Natural killer cell treated with Interleukin-12 subunit alpha and Interleukin-12 subunit beta and Interleukin-15 and Interleukin-18, amount 100 ng/mL, for 72 hours (primary cell): ENCODE data around the gene STAB1. TPM values are rescaled to one million over a fixed set of nuclear protein-coding genes. Genes with fewer than 3 reads are reported as not detected.
A peak's percentile ranks its signal among the peaks of the same experiment; 100 is the strongest.

Source experiments
- ATAC-seq, 2 donors: fragments of 150-1000 bp; cut with Tn5 transposase in 1 of 2; sonication (Bioruptor Pico), chemical (Tn5 transposase) in 1 of 2; 2 replicates each; pipeline ENCODE4 v1.10.0; 2021
- DNase-seq: peaks from one replicate; pipeline ENCODE4 v3.0.0; 2022; ENCODE audit warnings: low spot score
- H3K27ac Mint-ChIP-seq, 2 donors: 1 replicate in 1 of 2; 2 replicates in 1 of 2; pipeline ENCODE4 v1.8.0; 2022; ENCODE audit warnings: mixed read lengths in 2 of 2, mild to moderate bottlenecking in 1 of 2, moderate library complexity in 1 of 2
- H3K27me3 Mint-ChIP-seq, 2 donors: 1 replicate in 1 of 2; 2 replicates in 1 of 2; pipeline ENCODE4 v1.8.0; 2022; ENCODE audit warnings: mixed read lengths in 2 of 2
- H3K36me3 Mint-ChIP-seq: one replicate; pipeline ENCODE4 v1.8.0; 2022; ENCODE audit warnings: mixed read lengths
- H3K4me1 Mint-ChIP-seq, 2 donors: 1 replicate in 1 of 2; 2 replicates in 1 of 2; pipeline ENCODE4 v1.8.0; 2022; ENCODE audit warnings: low read depth in 2 of 2, mixed read lengths in 2 of 2, mild to moderate bottlenecking in 1 of 2
- H3K4me3 Mint-ChIP-seq: one replicate; pipeline ENCODE4 v1.8.0; 2022; ENCODE audit warnings: mixed read lengths
- H3K9me3 Mint-ChIP-seq: 2 replicates; pipeline ENCODE4 v1.8.0; 2022; ENCODE audit warnings: mixed read lengths
- total RNA-seq, 2 donors: library from RNA; stranded (reverse); gene quantifications; one replicate each; pipeline ENCODE4 v1.2.3, GENCODE V29; 2022

STAB1 gene, protein sequence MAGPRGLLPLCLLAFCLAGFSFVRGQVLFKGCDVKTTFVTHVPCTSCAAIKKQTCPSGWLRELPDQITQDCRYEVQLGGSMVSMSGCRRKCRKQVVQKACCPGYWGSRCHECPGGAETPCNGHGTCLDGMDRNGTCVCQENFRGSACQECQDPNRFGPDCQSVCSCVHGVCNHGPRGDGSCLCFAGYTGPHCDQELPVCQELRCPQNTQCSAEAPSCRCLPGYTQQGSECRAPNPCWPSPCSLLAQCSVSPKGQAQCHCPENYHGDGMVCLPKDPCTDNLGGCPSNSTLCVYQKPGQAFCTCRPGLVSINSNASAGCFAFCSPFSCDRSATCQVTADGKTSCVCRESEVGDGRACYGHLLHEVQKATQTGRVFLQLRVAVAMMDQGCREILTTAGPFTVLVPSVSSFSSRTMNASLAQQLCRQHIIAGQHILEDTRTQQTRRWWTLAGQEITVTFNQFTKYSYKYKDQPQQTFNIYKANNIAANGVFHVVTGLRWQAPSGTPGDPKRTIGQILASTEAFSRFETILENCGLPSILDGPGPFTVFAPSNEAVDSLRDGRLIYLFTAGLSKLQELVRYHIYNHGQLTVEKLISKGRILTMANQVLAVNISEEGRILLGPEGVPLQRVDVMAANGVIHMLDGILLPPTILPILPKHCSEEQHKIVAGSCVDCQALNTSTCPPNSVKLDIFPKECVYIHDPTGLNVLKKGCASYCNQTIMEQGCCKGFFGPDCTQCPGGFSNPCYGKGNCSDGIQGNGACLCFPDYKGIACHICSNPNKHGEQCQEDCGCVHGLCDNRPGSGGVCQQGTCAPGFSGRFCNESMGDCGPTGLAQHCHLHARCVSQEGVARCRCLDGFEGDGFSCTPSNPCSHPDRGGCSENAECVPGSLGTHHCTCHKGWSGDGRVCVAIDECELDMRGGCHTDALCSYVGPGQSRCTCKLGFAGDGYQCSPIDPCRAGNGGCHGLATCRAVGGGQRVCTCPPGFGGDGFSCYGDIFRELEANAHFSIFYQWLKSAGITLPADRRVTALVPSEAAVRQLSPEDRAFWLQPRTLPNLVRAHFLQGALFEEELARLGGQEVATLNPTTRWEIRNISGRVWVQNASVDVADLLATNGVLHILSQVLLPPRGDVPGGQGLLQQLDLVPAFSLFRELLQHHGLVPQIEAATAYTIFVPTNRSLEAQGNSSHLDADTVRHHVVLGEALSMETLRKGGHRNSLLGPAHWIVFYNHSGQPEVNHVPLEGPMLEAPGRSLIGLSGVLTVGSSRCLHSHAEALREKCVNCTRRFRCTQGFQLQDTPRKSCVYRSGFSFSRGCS (N-terminal part only)
- total RNA-seq, result under 1 TPM; 0.57 to 0.92 TPM

DNA sequence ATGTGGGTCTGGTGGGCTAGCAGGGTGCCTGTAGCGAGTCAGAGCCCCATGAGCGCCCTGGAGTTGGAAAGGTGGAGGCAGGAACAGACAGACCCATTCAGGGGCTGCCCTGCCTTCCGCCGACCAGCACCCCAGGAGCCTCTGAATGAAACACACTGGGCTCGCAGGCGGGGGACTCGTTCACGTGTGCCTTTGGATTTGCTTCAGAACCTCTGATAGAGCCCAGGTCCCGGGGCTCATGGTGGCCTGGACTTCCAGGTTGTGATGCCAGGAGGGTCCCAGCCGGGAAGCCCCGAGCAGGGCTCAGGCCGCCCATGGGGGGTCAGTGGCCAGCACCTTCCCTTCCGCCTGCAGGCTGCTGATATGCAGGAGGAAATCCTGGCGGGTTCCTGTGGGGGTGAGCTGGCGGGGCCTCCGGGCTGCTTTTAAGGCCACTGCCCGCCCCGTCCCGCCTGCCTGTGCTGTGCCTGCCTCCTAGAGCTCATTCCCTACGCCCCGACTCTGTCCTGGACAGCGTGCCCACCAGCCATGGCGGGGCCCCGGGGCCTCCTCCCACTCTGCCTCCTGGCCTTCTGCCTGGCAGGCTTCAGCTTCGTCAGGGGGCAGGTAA lies at the start of gene STAB1:
STAB1 (plus strand) TSS at position 453 of the 610 bp plus-strand sequence; CDS start at position 529, 76 bp downstream.
- ATAC-seq (no peak), DNase-seq (no peak)
- no peaks in the 10 kb centered on the region for H3K36me3 Mint-ChIP-seq
- H3K4me1 Mint-ChIP-seq, result peaks cover 0 to 22% of the 10 kb centered on the region in 2 donors
- no peaks in the 10 kb centered on the region for H3K9me3 Mint-ChIP-seq
- peak within 1 kb of the TSS; percentile 25 for H3K4me3 Mint-ChIP-seq
- no peaks in the 10 kb centered on the region for H3K27me3 Mint-ChIP-seq
- H3K27ac Mint-ChIP-seq, result peak within 1 kb of the TSS in 1 of 2 donors; percentile 53

DNA sequence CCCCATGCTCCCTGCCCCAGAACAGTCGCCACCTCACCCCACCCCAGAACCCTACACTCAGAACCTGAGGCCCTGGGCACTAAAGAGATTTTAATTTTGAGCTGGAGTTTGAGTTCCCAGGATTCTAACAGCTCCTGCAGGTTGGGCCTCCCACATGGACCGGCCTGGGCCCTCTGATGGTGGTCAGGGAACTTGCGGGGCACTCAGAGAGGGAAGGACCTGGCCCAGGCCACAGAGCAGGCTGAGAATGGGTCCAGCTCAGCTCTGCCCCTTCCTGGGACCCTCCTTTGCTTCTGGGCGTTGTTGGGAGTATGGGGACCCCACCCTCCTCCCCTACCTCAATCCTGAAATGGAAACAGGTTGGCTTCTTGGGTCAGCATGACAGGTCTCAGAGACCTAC lies 49.1 kb upstream of the STAB1 start:
- no peak overlapping the region for H3K4me3 Mint-ChIP-seq

DNA sequence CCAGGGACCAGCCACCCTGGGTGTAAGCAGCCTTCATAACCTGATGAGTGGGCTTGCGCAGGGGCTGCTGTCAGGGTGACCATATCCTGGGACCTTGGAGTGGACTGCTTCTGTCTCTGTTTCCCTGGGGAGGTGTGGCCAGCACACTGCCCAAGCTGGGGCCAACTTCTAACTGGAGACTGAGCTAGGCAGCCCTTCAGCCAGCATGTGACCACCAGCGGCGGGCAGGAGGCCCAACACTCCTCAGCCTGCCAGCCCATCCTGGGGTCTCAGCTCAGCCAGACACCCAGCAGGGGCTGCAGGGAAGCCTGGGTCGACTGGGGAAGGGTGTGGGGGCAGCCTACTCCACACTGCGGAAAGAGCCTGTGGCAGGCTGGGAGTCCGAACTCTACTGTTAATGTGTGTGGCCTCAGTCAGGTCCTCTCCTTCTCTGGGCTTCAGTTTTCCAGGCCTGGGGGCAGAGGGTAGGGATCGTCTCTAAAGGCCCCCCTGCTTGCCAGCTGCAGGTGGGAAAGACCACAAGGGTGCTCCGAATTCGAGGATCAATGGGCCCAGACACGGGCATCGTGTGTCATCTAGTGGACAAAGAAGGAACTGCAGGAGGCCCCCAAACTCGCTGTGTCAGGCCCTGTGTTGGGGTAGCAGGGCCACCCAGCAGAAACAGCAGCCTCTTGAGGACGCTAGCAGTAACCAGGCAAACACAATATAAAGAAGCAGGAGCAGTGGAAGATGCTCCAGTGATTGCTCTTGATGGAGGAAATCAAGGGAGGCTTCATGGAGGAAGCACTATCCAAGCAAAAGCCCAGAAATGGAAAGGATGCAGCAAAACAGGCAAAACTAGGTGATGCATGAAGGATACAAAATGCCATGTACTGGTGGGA lies 48.3 kb upstream of the STAB1 start:
- DNase-seq (peak; percentile 75), ATAC-seq (peak; percentile 61 to 71)
- Mint-ChIP-seq H3K36me3 (no peaks in the 10 kb centered on the region), H3K4me3 (no peak overlapping the region), H3K4me1 (peaks cover 5 to 6% of the 10 kb centered on the region in 2 donors), H3K9me3 (no peaks in the 10 kb centered on the region), H3K27me3 (no peaks in the 10 kb centered on the region), H3K27ac (no peak overlapping the region)

More for the DNA sequence above, 49.1 kb upstream of the STAB1 start:
- Mint-ChIP-seq H3K4me1 (peaks cover 5 to 6% of the 10 kb centered on the region in 2 donors), H3K27ac (no peak overlapping the region), H3K9me3 (no peaks in the 10 kb centered on the region), H3K27me3 (no peaks in the 10 kb centered on the region), H3K36me3 (no peaks in the 10 kb centered on the region)
- ATAC-seq, result no peak
- peak; percentile 29 for DNase-seq

DNA sequence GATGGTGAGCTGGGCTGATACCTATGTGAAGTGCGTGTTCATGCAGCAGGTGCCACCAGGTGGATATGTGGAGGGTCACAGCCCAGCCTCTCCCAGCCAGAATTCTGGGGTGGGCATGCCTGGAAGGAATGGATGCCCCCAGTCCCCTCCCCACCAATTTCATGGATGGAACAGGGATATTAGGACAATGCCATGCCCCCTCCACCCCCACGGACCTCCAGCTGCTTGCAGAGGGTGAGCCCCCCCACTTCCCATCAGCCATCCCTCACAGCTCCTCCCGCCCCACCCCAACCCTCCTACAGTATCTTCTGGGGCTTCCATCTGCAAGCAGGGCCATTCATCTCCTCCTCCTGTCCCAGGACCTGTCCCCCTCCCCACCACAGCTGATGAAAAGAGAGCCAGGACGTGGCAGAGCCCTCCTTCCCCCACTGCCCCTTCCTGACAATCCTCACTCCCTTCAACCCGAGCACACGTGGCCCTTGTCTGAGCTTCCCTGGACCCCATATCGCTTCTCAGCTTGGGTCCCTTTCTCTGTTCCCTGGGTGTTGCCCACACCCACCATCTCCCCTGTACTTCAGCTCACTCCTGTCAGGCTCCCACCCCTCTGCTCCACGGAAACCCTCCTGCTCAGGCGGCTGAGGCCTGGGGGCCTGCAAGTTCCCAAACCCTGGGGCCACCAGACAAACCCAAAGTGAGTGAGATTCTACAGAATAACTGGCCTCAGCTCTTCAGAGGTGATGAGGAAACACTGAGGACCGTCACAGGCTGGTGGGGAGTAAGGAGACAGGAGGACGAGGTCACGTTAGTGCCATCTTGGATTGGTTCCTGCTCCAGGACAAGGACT lies 47.4 kb upstream of the STAB1 start:
- H3K27me3 Mint-ChIP-seq, result no peaks in the 10 kb centered on the region
- H3K4me3 Mint-ChIP-seq, result no peak overlapping the region
- H3K27ac Mint-ChIP-seq, result no peak overlapping the region
- peak; percentile 23 for DNase-seq
- no peak for ATAC-seq
- H3K9me3 Mint-ChIP-seq, result no peaks in the 10 kb centered on the region
- H3K36me3 Mint-ChIP-seq, result no peaks in the 10 kb centered on the region
- H3K4me1 Mint-ChIP-seq, result peaks cover 5 to 6% of the 10 kb centered on the region in 2 donors

DNA sequence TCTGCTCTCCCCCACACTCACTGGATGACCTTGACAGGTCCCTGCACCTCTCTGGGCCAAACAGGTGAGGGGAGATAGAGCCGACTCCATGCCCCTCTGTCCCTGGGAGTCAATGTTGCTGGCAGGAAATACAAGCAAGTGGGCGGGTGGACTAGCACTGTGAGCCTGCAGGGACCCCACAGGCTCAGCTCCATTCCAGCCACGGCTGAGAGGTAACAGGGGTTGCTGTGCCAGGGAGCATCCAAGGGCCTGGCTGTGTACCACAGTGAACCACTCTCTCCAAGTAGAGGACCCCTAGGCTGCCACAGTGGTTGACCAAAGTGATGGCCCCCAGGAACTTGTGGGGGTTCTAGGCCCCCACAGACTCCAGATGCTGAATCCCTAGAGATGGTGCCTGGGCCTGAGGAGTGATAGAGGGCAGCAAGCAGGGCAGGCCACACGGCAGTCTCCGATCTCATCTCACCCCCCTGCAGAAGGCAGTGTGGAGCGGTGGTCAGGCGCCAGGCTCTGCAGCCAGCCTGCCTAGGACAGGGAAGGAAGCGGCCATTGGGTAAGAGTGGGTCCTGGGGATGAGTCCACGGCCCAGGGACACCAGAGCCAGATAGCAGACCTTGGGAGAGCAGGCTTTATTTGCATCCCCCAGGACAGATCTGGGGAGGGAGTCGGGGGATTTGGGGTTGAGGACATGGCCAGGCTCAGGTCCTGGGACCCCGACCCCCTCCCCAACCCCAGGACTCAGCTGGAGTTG lies 44.5 kb upstream of the STAB1 start:
- no peaks in the 10 kb centered on the region for H3K27me3 Mint-ChIP-seq
- no peaks in the 10 kb centered on the region for H3K9me3 Mint-ChIP-seq
- no peaks in the 10 kb centered on the region for H3K36me3 Mint-ChIP-seq
- H3K27ac Mint-ChIP-seq, result no peak overlapping the region
- no peak for ATAC-seq
- H3K4me1 Mint-ChIP-seq, result peaks cover 12 to 17% of the 10 kb centered on the region in 2 donors
- DNase-seq, result peak; percentile 32
- no peak overlapping the region for H3K4me3 Mint-ChIP-seq

DNA sequence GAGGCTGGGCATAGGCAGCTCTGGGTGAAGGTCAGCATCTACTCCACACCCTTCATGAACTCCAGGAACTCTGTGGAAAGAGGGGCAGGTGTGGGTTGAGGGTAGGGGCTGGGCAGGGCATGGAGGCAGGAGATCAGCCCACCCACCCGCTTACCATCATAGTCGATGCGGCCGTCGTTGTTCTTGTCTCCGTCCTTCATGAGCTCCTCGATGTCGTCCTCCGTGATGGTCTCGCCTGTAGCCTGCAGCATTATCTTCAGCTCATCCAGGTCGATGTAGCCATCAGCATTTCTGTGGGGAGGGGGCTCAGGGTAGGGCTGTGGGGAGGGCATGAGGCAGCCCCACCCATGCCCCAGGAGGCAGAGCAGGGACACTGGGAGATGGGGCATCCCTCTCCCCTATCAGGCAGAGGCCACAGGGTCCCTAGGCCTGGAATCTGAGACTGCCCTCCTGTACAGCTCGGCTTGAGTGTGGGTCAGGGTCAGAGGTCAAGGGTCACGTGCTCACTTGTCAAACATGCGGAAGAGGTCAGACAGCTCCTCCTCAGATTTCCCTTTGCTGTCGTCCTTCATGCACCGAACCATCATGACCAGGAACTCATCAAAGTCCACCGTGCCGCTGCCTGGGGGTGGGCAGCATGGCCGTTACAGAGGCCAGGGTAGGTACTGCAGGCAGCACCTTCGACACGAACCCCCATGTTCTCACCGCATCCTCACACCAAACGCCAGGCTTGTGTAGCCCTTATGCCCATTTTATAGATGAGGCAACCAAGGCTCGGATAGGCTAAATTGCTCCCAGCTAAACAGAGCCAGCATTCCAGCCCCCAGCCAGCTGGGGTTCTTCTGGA lies 43.7 kb upstream of the STAB1 start:
- Mint-ChIP-seq H3K9me3 (no peaks in the 10 kb centered on the region), H3K4me1 (peaks cover 19 to 23% of the 10 kb centered on the region in 2 donors), H3K27ac (no peak overlapping the region), H3K36me3 (no peaks in the 10 kb centered on the region), H3K27me3 (no peaks in the 10 kb centered on the region), H3K4me3 (no peak overlapping the region)
- DNase-seq (peak; percentile 57), ATAC-seq (no peak)

DNA sequence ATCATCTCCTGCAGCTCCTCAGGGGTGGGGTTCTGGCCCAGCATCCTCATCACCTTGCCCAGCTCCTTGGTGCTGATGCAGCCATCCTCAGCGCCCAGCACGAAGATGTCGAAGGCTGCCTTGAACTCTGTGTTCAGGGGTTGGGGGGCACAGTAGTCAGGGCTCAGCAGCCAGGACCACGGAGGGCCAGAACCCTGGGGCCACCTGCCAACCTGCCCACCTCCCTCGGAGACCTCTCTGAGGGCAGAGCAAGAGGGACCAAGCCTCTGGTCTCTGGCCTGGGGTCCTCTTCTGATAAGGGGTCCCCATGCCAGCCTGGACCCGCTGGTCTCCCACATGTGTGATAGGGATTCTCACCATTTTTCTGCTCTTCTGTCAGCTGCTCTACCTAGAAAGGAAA lies 43.0 kb upstream of the STAB1 start:
- ATAC-seq, result no peak
- Mint-ChIP-seq H3K36me3 (no peaks in the 10 kb centered on the region), H3K4me3 (no peak overlapping the region), H3K27ac (no peak overlapping the region), H3K4me1 (peaks cover 21 to 26% of the 10 kb centered on the region in 2 donors), H3K27me3 (no peaks in the 10 kb centered on the region), H3K9me3 (no peaks in the 10 kb centered on the region)
- DNase-seq, result peak; percentile 42

DNA sequence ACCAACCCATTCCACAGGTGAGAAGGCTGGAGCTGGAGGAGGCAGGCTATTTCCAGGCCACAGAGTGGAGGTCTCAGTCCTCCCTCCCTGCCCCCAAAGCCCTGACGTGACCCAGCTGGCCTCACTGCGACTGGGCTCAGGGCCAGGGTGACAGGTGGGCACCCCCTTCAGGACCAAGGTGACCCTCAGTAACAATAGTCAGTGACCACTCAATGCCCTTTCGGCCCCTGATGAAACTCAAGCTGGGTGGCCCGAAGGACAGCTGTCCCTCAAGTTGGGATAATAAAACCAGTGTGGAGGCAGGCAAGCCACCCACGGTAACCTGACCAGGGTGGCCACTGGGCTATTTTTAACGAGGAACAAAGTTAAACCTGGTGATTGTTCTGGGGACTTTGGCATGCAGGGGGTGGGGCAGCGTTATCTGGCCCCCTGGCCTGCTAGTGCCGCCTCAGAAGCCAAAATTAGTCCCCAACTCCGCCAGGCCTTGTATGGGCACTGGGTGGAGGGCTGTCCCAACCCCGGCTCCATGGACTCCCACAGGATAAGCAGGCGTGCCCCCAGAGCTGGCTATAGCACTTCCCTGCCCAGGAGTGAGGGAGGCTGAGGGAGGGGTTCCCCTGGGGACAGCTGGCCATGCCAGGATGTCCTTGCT lies 42.4 kb upstream of the STAB1 start:
- Mint-ChIP-seq H3K27me3 (no peaks in the 10 kb centered on the region), H3K36me3 (no peaks in the 10 kb centered on the region), H3K27ac (no peak overlapping the region), H3K9me3 (no peaks in the 10 kb centered on the region), H3K4me1 (peaks cover 25 to 30% of the 10 kb centered on the region in 2 donors), H3K4me3 (no peak overlapping the region)
- DNase-seq, result peak; percentile 51
- no peak for ATAC-seq

DNA sequence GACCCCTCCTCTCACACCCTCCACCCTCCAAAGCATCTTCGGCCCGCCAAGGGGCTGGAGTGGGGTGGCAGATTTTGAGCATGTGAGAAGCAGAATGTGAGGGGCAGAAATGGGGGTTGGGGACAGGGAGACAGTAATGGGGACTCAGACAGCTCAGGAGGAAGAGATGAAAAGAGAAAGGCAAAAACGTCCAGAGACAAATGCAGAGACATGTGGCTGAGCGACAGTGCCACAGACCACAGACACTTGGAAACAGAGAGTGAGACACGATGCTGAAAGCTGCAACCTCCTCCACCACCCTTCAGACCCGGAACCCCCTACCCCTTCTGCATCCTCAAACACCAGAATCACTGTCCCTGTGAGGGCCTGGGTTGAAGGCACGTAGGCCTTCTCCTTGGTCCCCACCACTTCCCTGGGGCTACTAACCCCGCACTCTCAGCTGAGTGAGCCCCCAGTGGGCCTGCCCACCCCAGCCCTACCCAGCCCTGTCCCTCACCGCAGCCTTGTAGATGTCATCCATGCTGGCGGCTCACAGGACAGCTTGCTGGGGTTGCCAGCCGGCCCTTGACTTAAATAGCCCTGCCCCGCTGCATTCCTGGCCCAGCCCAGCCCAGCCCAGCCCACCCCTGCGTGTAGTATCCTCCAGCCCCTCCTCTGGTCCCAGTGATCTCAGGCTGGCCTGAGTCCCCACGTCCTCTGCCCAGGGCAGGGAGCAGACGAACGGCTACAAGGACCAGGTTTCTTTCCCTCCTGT lies 41.5 kb upstream of the STAB1 start, which contains the start of gene TNNC1:
TNNC1 (minus strand) TSS at position 546 of the 754 bp plus-strand sequence; CDS start at position 520, 26 bp downstream.
- ATAC-seq (no peak), DNase-seq (no peak)
- Mint-ChIP-seq H3K36me3 (no peaks in the 10 kb centered on the region), H3K4me1 (peaks cover 31 to 38% of the 10 kb centered on the region in 2 donors), H3K27me3 (no peaks in the 10 kb centered on the region), H3K27ac (peak within 1 kb of the TSS; percentile 95 to 99), H3K9me3 (no peaks in the 10 kb centered on the region), H3K4me3 (peak within 1 kb of the TSS; percentile 94)
